ENCODE data around the gene SLC35F3. TPM values are rescaled to one million over a fixed set of nuclear protein-coding genes. Genes with fewer than 3 reads are reported as not detected.
A peak's percentile ranks its signal among the peaks of the same experiment; 100 is the strongest.
"Not testable (repeated sequence)": the region's sequence is repeated elsewhere in the genome, so short reads cannot be mapped to it uniquely, and the experiment has no call there.

The SLC35F3 gene
- total RNA-seq, 2 experiments from 2014 or later = 0.86 to 1.8 TPM

GRCh38 chr1:234152344-234152743, 247.9 kb downstream of the SLC35F3 start:
- H3K36me3 Mint-ChIP-seq (ENCODE audit: low read depth); H3K4me3 Mint-ChIP-seq; CTCF ChIA-PET; POLR2A ChIA-PET; H3K27ac Mint-ChIP-seq; ATAC-seq; DNase-seq; H3K9me3 Mint-ChIP-seq (ENCODE audit: low read depth): not testable (repeated sequence)
- peaks cover 18% of the 10 kb centered on the region for H3K4me1 Mint-ChIP-seq
- H3K27me3 Mint-ChIP-seq = peaks cover 13% of the 10 kb centered on the region
- intact Hi-C loops (cut with DNase I, micrococcal nuclease) = loop anchor here in 1 of 2 experiments (5.0 kb wide), 1 partner anchor 160 kb away; no protein-coding TSS in a partner anchor

- Mint-ChIP-seq H3K9me3 (ENCODE audit: low read depth) (no peaks in the 10 kb centered on the region), H3K27ac (no peak overlapping the region), H3K27me3 (peaks cover 4% of the 10 kb centered on the region), H3K4me3 (no peak overlapping the region), H3K36me3 (ENCODE audit: low read depth) (no peaks in the 10 kb centered on the region), H3K4me1 (peaks cover 4% of the 10 kb centered on the region)
- ChIA-PET CTCF (interaction anchor here (0.6 to 1.2 kb wide), 8 partner anchors 8 to 222 kb away, joined by 3 to 7 read pairs (median 4); no protein-coding TSS in a partner anchor), POLR2A (interaction anchor here (0.7 kb wide), 1 partner anchor 59 kb away, joined by 3 read pairs; no protein-coding TSS in a partner anchor)
- DNase-seq = peak; percentile 20
- ATAC-seq = peak; percentile 61
- intact Hi-C loops (cut with DNase I, micrococcal nuclease) = loop anchor here (1.0 to 5.0 kb wide), 5 partner anchors 34 to 254 kb away; no protein-coding TSS in a partner anchor
Measured at GRCh38 chr1:234154320-234155251, 250.1 kb downstream of the SLC35F3 start.

- ChIA-PET CTCF (interaction anchor here (0.7 to 1.9 kb wide), 3 partner anchors 8 to 125 kb away, joined by 3 to 5 read pairs (median 3); no protein-coding TSS in a partner anchor), POLR2A (no interaction called here)
- DNase-seq (no peak), ATAC-seq (no peak)
- Mint-ChIP-seq H3K27me3 (peaks cover 4% of the 10 kb centered on the region), H3K4me3 (no peak overlapping the region), H3K27ac (no peak overlapping the region), H3K4me1 (peaks cover 4% of the 10 kb centered on the region), H3K9me3 (ENCODE audit: low read depth) (no peaks in the 10 kb centered on the region), H3K36me3 (ENCODE audit: low read depth) (no peaks in the 10 kb centered on the region)
- intact Hi-C loops (cut with DNase I, micrococcal nuclease) = no loop called here
Measured at GRCh38 chr1:234162661-234163060, 258.2 kb downstream of the SLC35F3 start.

DNA sequence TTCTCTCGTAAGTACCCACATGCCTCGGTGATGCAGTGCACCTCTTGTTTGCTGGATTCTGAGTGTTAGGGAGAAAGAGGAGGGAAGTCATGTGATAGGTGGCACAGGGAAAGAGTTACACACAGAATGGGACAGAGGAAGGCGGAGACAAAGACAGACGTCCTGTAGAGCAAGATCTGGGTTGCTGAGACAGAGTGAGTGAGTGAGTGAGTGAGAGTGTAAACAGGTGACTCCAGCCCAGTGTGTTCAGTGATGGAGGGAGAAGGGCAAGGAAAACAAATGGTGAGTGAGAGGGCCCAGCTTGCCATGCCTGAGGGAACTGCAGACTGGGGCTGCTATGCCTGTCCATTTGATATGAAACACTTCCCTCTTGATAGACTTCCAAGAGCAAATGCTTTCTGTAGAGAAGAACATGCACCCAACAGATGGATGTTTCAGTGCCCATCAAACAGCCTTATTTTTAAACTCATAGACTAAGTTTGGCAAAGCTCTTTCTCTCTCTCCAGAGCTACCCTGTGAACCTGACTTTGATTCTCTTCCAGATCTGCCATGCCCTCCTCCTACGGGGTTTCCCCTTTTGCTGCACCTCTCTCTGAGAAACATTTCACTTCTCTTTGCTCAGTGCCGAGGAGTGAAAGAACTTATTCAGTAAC, 258.9 kb downstream of the SLC35F3 start:
- H3K4me1 Mint-ChIP-seq = peaks cover 4% of the 10 kb centered on the region
- no peak for DNase-seq
- H3K4me3 Mint-ChIP-seq = no peak overlapping the region
- no peaks in the 10 kb centered on the region for H3K36me3 Mint-ChIP-seq (ENCODE audit: low read depth)
- peaks cover 4% of the 10 kb centered on the region for H3K27me3 Mint-ChIP-seq
- H3K9me3 Mint-ChIP-seq (ENCODE audit: low read depth) = no peaks in the 10 kb centered on the region
- H3K27ac Mint-ChIP-seq = no peak overlapping the region
- peak; percentile 47 for ATAC-seq
- POLR2A ChIA-PET = no interaction called here
- CTCF ChIA-PET = interaction anchor here (0.7 to 1.0 kb wide), 2 partner anchors 145 to 146 kb away, joined by 3 to 4 read pairs; no protein-coding TSS in a partner anchor
- intact Hi-C loops (cut with DNase I, micrococcal nuclease) = no loop called here

DNA sequence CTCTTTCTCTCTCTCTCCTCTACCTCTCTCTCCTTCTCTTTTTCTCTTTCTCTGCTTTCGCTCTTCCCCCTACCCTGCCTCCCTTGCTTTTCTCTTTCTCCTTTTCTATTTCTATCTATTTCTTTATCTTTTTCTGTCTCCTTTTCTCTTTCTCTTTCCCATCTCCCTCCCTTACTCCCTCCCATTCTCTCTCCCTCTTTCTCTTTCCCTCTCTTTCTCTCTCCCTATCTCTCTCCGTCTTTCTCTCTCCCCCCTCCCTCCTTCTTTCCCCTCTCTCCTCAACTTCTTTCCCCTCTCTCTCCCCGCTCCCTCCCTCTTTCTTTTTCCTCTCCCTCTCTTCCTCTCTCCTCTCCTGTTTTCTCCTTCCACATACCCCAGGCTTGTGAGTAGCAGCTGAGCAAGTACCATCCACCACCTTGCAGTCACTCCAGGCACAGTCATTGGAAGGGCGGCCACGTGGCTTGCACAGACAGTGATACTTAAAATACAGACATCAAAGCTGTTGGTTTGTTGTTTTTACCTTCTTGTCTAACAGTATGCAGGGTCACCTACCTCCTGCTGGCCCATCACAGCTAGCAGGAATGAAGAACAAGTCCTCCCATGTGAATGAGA, 259.7 kb downstream of the SLC35F3 start:
- CTCF ChIA-PET = interaction anchor here (0.7 to 1.0 kb wide), 2 partner anchors 144 to 145 kb away, joined by 3 to 4 read pairs; no protein-coding TSS in a partner anchor
- DNase-seq (no peak), ATAC-seq (no peak)
- Mint-ChIP-seq H3K27me3 (peaks cover 4% of the 10 kb centered on the region), H3K36me3 (ENCODE audit: low read depth) (no peaks in the 10 kb centered on the region), H3K4me1 (peaks cover 4% of the 10 kb centered on the region), H3K4me3 (no peak overlapping the region), H3K27ac (no peak overlapping the region), H3K9me3 (ENCODE audit: low read depth) (no peaks in the 10 kb centered on the region)
- POLR2A ChIA-PET = no interaction called here
- intact Hi-C loops (cut with DNase I, micrococcal nuclease) = no loop called here

GRCh38 chr1:234168061-234168724, 263.7 kb downstream of the SLC35F3 start:
- no peak for ATAC-seq
- POLR2A ChIA-PET = no interaction called here

GRCh38 chr1:234169161-234169849, 264.8 kb downstream of the SLC35F3 start:
- H3K36me3 Mint-ChIP-seq (ENCODE audit: low read depth) = no peaks in the 10 kb centered on the region
- no peak overlapping the region for H3K4me3 Mint-ChIP-seq
- DNase-seq = no peak
- H3K4me1 Mint-ChIP-seq = peaks cover 15% of the 10 kb centered on the region
- H3K9me3 Mint-ChIP-seq (ENCODE audit: low read depth) = no peaks in the 10 kb centered on the region
- H3K27ac Mint-ChIP-seq = no peak overlapping the region
- no peak for ATAC-seq
- ChIA-PET POLR2A (no interaction called here), CTCF (no interaction called here)
- intact Hi-C loops (cut with DNase I, micrococcal nuclease) = no loop called here
- H3K27me3 Mint-ChIP-seq = peaks cover 3% of the 10 kb centered on the region

More at GRCh38 chr1:234168061-234168724, 263.7 kb downstream of the SLC35F3 start:
- CTCF ChIA-PET = no interaction called here
- Mint-ChIP-seq H3K9me3 (ENCODE audit: low read depth) (no peaks in the 10 kb centered on the region), H3K27ac (no peak overlapping the region), H3K36me3 (ENCODE audit: low read depth) (no peaks in the 10 kb centered on the region), H3K4me3 (no peak overlapping the region), H3K4me1 (peaks cover 16% of the 10 kb centered on the region), H3K27me3 (peaks cover 4% of the 10 kb centered on the region)
- DNase-seq = no peak
- intact Hi-C loops (cut with DNase I, micrococcal nuclease) = no loop called here

- intact Hi-C loops (cut with DNase I, micrococcal nuclease) = no loop called here
- H3K27ac Mint-ChIP-seq = peak overlapping the region; percentile 48
- H3K4me3 Mint-ChIP-seq = no peak overlapping the region
- ChIA-PET CTCF (interaction anchor here (1.2 to 1.7 kb wide), 3 partner anchors 8 to 140 kb away, joined by 5 to 7 read pairs (median 6); no protein-coding TSS in a partner anchor), POLR2A (no interaction called here)
- DNase-seq (no peak), ATAC-seq (no peak)
- H3K27me3 Mint-ChIP-seq = peaks cover 2% of the 10 kb centered on the region
- H3K36me3 Mint-ChIP-seq (ENCODE audit: low read depth) = no peaks in the 10 kb centered on the region
- peaks cover 12% of the 10 kb centered on the region for H3K4me1 Mint-ChIP-seq
- no peaks in the 10 kb centered on the region for H3K9me3 Mint-ChIP-seq (ENCODE audit: low read depth)
Measured at GRCh38 chr1:234170067-234170466, 265.6 kb downstream of the SLC35F3 start.

DNA sequence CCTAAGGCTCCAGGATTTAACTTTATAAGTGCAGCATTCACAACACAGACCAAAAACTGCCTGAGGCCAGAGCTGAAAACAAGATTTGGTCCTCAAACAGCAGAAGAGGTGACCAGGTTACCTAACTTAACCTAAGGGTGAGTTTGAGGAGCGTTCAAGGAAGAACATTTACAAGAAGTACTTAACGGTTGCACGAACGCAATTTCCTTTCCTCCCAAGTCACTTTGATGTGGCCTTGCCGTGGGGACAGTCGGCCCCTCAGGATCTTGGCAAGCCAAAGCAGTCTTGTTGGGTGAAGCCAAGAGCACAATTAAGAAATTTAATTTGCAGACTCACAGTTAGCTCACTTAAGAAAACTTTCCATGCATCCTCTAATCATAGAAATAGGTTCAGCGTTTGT, 266.1 kb downstream of the SLC35F3 start:
- CTCF ChIA-PET = interaction anchor here (0.7 to 1.7 kb wide), 7 partner anchors 9 to 139 kb away, joined by 3 to 7 read pairs (median 4); no protein-coding TSS in a partner anchor
- POLR2A ChIA-PET = no interaction called here
- Mint-ChIP-seq H3K9me3 (ENCODE audit: low read depth) (no peaks in the 10 kb centered on the region), H3K4me1 (peaks cover 12% of the 10 kb centered on the region), H3K27ac (peak overlapping the region; percentile 48), H3K36me3 (ENCODE audit: low read depth) (no peaks in the 10 kb centered on the region), H3K27me3 (peaks cover 2% of the 10 kb centered on the region), H3K4me3 (no peak overlapping the region)
- ATAC-seq (peak; percentile 51), DNase-seq (peak; percentile 15)
- intact Hi-C loops (cut with DNase I, micrococcal nuclease) = no loop called here

- DNase-seq (no peak), ATAC-seq (no peak)
- intact Hi-C loops (cut with DNase I, micrococcal nuclease) = no loop called here
- ChIA-PET POLR2A (interaction anchor here (0.5 kb wide), 1 partner anchor 152 kb away, joined by 7 read pairs; no protein-coding TSS in a partner anchor), CTCF (interaction anchor here (0.6 kb wide), 1 partner anchor 69 kb away, joined by 3 read pairs; no protein-coding TSS in a partner anchor)
- Mint-ChIP-seq H3K4me3 (no peak overlapping the region), H3K9me3 (ENCODE audit: low read depth) (peaks cover 8% of the 10 kb centered on the region), H3K36me3 (ENCODE audit: low read depth) (no peaks in the 10 kb centered on the region), H3K27ac (no peak overlapping the region), H3K27me3 (peaks cover 9% of the 10 kb centered on the region), H3K4me1 (peaks cover 12% of the 10 kb centered on the region)
Measured at GRCh38 chr1:234173968-234174367, 269.5 kb downstream of the SLC35F3 start.
